Fibroblast of lung (primary cell): Measurements from ENCODE around the gene CCDC112. TPM values are rescaled to one million over a fixed set of nuclear protein-coding genes. Genes with fewer than 3 reads are reported as not detected.
"Not testable (repeated sequence)": the region's sequence is repeated elsewhere in the genome, so short reads cannot be mapped to it uniquely, and the experiment has no call there.

Experiments used
- DNase-seq, 2 donors: peaks; one replicate each; pipeline versions ENCODE4 v3.0.0 to v3.0.0-alpha.2; 2010; ENCODE audit warnings: low read depth in 2 of 2
- H2AFZ ChIP-seq: 2 replicates; pipeline ENCODE4 v1.5.1; 2012; ENCODE audit warnings: low read length, control low read depth, inconsistent platforms
- H3K27ac ChIP-seq: 2 replicates; pipeline ENCODE4 v1.5.1; 2011; ENCODE audit warnings: low read length, control low read depth; ENCODE audit not compliant: insufficient read depth
- H3K27me3 ChIP-seq: 2 replicates; pipeline ENCODE4 v1.5.1; 2011; ENCODE audit warnings: mild to moderate bottlenecking, low read length; ENCODE audit not compliant: control insufficient read depth, insufficient read depth
- H3K36me3 ChIP-seq: 2 replicates; pipeline ENCODE4 v1.5.1; 2011; ENCODE audit warnings: low read length; ENCODE audit not compliant: control insufficient read depth, insufficient read depth
- H3K4me1 ChIP-seq: 2 replicates; pipeline ENCODE4 v1.5.1; 2011; ENCODE audit warnings: low read length; ENCODE audit not compliant: control insufficient read depth, insufficient read depth; ENCODE audit errors: extremely low read depth
- H3K4me2 ChIP-seq: 2 replicates; pipeline ENCODE4 v1.5.1; 2011; ENCODE audit warnings: low read length, control low read depth; ENCODE audit not compliant: insufficient read depth; ENCODE audit errors: extremely low read depth
- H3K4me3 ChIP-seq, 4 experiments: fragments of 200-600 bp in 1 of 4; sonication (generic) in 1 of 4; replicated peaks in 1 of 4; 2 replicates each; pipeline ENCODE4 v1.5.1; 2011 to 2016; ENCODE audit warnings: low read length in 4 of 4, low read depth in 3 of 4, mild to moderate bottlenecking in 3 of 4, control low read depth in 2 of 4, inconsistent platforms in 1 of 4, mixed read lengths in 1 of 4; ENCODE audit not compliant: insufficient read depth in 1 of 4; ENCODE audit errors: control extremely low read depth in 1 of 4
- H3K79me2 ChIP-seq: 2 replicates; pipeline ENCODE4 v1.5.1; 2012; ENCODE audit warnings: mild to moderate bottlenecking, low read length, inconsistent platforms; ENCODE audit not compliant: control insufficient read depth, insufficient read depth
- H3K9ac ChIP-seq: 2 replicates; pipeline ENCODE4 v1.5.1; 2011; ENCODE audit warnings: mild to moderate bottlenecking, low read length, control low read depth; ENCODE audit not compliant: insufficient read depth
- H3K9me3 ChIP-seq: 2 replicates; pipeline ENCODE4 v1.5.1; 2012; ENCODE audit warnings: low read depth, low read length; ENCODE audit not compliant: control insufficient read depth, insufficient read depth
- H4K20me1 ChIP-seq: 2 replicates; pipeline ENCODE4 v1.5.1; 2011; ENCODE audit warnings: low read length; ENCODE audit not compliant: control insufficient read depth, insufficient read depth; ENCODE audit errors: extremely low read depth
- CTCF ChIP-seq, 2 donors: IDR thresholded peaks in 1 of 2; conservative IDR thresholded peaks in 1 of 2; 1 replicate in 1 of 2; 2 replicates in 1 of 2; pipeline ENCODE4 v1.5.1; 2011 to 2012; ENCODE audit warnings: low read length in 2 of 2, control low read depth in 1 of 2, inconsistent platforms in 1 of 2, low read depth in 1 of 2, mild to moderate bottlenecking in 1 of 2
- EZH2 ChIP-seq: IDR thresholded peaks from 2 replicates; pipeline ENCODE4 v1.5.1; 2012; ENCODE audit warnings: low read length, control low read depth, mild to moderate bottlenecking; ENCODE audit errors: missing control alignments
- polyA plus RNA-seq, 2 donors: library from polyadenylated mRNA; depleted of rRNA in 1 of 2; stranded (reverse) in 1 of 2; unstranded in 1 of 2; fragments of >200 nt; gene quantifications; 2 replicates each; pipeline ENCODE4 v1.2.1, GENCODE V29; 2011 to 2012; ENCODE audit warnings: missing spikeins in 1 of 2
- total RNA-seq: library from RNA; depleted of rRNA; stranded (reverse); fragments of >200 nt; gene quantifications from 2 replicates; pipeline ENCODE4 v1.2.1, GENCODE V29; 2014

The CCDC112 gene
- total and polyA plus RNA-seq, 2 donors (not counting 1 experiment from before 2014, with no cell fraction given): 5.7 to 13.7 TPM

- H3K4me3 ChIP-seq: no peak overlapping the region
Observed at GRCh38 chr5:115260248-115260647, 36.2 kb downstream of the CCDC112 start.

DNA sequence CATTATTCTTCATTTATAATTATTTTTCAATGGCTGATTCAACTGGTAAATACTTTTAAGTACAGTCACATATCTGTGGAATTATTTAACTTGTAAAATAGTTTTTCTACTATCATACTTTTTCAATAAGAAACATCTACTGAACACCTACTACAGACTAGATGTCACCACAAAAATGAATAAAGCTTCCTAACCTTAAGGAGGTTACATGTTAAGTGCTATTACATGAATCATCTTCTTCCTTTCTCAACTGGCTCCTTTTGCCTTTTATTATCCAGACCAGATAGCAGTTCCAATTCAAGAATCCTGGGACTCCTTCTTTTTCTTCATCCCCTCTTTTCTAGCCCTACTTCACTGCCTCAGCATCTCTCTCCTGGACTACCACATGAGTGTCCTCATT, 38.5 kb downstream of the CCDC112 start:
- no peaks in the 10 kb centered on the region for H3K36me3 ChIP-seq
- no peak overlapping the region for H3K4me2 ChIP-seq
- H4K20me1 ChIP-seq: peaks cover 2% of the 10 kb centered on the region
- DNase-seq: peak in 1 of 2 donors; percentile 65
- TF ChIP-seq CTCF (conservative IDR thresholded peaks at IDR 0.05 in 1 of 2, IDR thresholded peaks at IDR 0.05 in 1 of 2; ENCODE audit: low read depth in 1 of 2, low read length in 2 of 2) (no peak), EZH2 (no peak)
- peaks cover 70% of the 10 kb centered on the region for H3K79me2 ChIP-seq
- no peak overlapping the region for H3K4me3 ChIP-seq
- H3K27me3 ChIP-seq: no peaks in the 10 kb centered on the region
- H3K9me3 ChIP-seq: no peaks in the 10 kb centered on the region
- no peak overlapping the region for H3K9ac ChIP-seq
- H2AFZ ChIP-seq: no peak overlapping the region
- no peak overlapping the region for H3K27ac ChIP-seq
- H3K4me1 ChIP-seq: peaks cover 3% of the 10 kb centered on the region

More at GRCh38 chr5:115260248-115260647, 36.2 kb downstream of the CCDC112 start:
- no peaks in the 10 kb centered on the region for H3K9me3 ChIP-seq
- H3K4me1 ChIP-seq: peaks cover 3% of the 10 kb centered on the region
- H3K36me3 ChIP-seq: no peaks in the 10 kb centered on the region
- no peak for DNase-seq
- H3K27ac ChIP-seq: no peak overlapping the region
- peaks cover 63% of the 10 kb centered on the region for H3K79me2 ChIP-seq
- peak overlapping the region; percentile 19 for H3K4me2 ChIP-seq
- H4K20me1 ChIP-seq: peaks cover 2% of the 10 kb centered on the region
- no peaks in the 10 kb centered on the region for H3K27me3 ChIP-seq
- no peak for TF ChIP-seq EZH2
- TF ChIP-seq CTCF (conservative IDR thresholded peaks at IDR 0.05 in 1 of 2, IDR thresholded peaks at IDR 0.05 in 1 of 2; ENCODE audit: low read depth in 1 of 2, low read length in 2 of 2): no peak
- H3K9ac ChIP-seq: no peak overlapping the region
- H2AFZ ChIP-seq: no peak overlapping the region

DNA sequence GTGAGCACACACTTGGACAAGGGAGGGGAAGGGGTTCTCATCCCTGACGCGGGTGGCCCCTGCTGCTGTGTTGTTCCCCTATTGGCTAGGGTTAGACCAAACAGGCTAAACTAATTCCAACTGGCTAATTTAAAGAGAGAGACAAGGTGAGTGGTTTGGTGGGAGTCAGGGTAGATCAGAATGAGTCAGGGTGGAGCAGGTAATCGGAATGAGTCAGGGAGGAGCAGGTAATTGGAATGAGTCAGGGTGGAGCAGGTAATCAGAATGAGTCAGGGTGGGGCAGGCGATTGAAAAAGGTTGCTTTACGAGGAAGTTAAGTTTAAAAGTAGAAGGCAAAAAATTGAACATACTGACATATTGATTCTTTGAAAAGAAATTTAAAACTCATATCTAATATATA, 47.1 kb downstream of the CCDC112 start:
- not testable (repeated sequence) for H3K79me2 ChIP-seq, H3K9me3 ChIP-seq

More for the DNA sequence above, 47.1 kb downstream of the CCDC112 start:
- H3K36me3 ChIP-seq, H3K27ac ChIP-seq, DNase-seq, H2AFZ ChIP-seq, H4K20me1 ChIP-seq, H3K27me3 ChIP-seq, H3K4me1 ChIP-seq, H3K9ac ChIP-seq, H3K4me2 ChIP-seq, H3K4me3 ChIP-seq: not testable (repeated sequence)
